ENCODE measurements around the gene ADAT1.

Gene ADAT1

DNA sequence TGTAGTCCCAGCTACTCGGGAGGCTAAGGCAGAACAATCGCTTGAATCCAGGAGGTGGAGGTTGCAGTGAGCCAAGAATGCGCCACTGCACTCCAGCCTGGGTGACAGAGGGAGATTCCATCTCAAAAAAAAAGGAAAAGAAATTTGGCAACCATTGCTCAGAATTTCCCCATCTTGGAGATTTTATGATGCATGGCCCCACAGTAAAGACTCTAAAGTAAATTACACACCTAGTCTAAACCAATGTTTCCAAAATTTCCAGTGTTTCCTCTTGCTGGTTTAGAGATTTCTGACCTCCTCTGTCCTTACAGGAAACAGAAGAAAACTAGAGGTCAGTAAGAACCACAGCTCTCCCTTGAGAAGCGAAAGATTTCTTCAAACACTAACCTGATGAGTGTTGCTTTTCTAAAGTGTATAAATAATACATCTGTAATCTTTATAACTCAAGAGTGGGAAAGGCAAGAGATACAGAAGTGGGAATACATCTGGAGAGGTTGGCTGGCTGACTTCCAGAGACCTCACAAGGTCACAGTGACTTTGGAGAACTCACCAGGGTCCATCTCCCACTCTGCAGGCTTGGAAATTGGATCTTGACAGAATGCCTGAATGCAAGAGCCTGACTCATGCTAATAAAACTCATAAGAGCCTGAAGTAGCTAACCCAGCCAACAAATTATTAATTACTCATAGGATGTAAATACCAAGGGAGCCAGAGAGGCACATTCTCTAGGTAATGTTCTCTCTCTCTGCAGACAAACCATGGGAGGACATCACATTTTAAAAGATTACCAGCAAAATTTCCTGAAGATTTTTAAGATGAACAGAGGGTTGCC, 8.8 kb downstream of the ADAT1 start:
- H3K36me3 ChIP-seq (ENCODE audit: insufficient read depth, low read length), result peaks cover 87% of the 10 kb centered on the region
- DNase-seq (no peak), ATAC-seq (ENCODE audit: insufficient read depth, low read depth) (no peak)
- no peaks in the 10 kb centered on the region for H3K9me3 ChIP-seq (ENCODE audit: insufficient read depth, low read length, severe bottlenecking)
- no peak overlapping the region for H3K4me3 ChIP-seq (ENCODE audit: low read depth in 1 of 2, low read length in 2 of 2)
- no peaks in the 10 kb centered on the region for H3K27me3 ChIP-seq (ENCODE audit: insufficient read depth, low read length, poor library complexity)
- TF ChIP-seq EZH2 (IDR thresholded peaks at IDR 0.05; ENCODE audit: borderline replicate concordance, low read depth, low read length, severe bottlenecking), result no peak
- TF ChIP-seq, protein P1, sequence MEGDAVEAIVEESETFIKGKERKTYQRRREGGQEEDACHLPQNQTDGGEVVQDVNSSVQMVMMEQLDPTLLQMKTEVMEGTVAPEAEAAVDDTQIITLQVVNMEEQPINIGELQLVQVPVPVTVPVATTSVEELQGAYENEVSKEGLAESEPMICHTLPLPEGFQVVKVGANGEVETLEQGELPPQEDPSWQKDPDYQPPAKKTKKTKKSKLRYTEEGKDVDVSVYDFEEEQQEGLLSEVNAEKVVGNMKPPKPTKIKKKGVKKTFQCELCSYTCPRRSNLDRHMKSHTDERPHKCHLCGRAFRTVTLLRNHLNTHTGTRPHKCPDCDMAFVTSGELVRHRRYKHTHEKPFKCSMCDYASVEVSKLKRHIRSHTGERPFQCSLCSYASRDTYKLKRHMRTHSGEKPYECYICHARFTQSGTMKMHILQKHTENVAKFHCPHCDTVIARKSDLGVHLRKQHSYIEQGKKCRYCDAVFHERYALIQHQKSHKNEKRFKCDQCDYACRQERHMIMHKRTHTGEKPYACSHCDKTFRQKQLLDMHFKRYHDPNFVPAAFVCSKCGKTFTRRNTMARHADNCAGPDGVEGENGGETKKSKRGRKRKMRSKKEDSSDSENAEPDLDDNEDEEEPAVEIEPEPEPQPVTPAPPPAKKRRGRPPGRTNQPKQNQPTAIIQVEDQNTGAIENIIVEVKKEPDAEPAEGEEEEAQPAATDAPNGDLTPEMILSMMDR (IDR thresholded peaks at IDR 0.05; ENCODE audit: borderline replicate concordance, extremely low read depth, low read length, poor library complexity, severe bottlenecking), result no peak
- no peaks in the 10 kb centered on the region; the same call in 1 of the 2 replicates for H3K4me1 ChIP-seq (ENCODE audit: insufficient read depth, low read length)
- no peak overlapping the region for H3K4me2 ChIP-seq (ENCODE audit: insufficient read depth, low read length)
- H2AFZ ChIP-seq (ENCODE audit: low read depth, low read length), result no peak overlapping the region
- no peak overlapping the region for H3K9ac ChIP-seq (ENCODE audit: low read depth, low read length)
- H3K79me2 ChIP-seq (ENCODE audit: insufficient read depth, low read length), result peaks cover 8% of the 10 kb centered on the region; the same call in 1 of the 2 replicates
- H3K27ac ChIP-seq (ENCODE audit: low read length), result no peak overlapping the region
- H4K20me1 ChIP-seq (ENCODE audit: insufficient read depth, low read length), result no peaks in the 10 kb centered on the region

DNA sequence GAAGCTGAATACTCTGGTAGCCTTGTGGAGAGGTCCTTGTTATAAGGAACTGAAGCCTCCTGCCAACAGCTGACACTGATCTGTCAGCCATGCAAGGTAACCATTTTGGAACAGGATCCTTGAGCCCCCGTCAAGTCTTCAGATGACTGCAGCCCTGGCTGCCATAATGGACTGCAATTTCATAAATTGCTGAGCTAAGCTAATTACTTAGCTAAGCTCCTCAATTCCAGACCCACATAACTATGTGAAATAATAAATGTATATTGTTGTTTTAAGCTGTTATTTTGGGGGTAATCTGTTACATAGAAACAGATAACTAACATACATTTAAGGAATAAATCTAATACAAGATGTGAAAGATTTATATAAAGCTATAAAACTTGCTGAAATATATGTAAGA, 16.6 kb downstream of the ADAT1 start:
- Histone ChIP-seq H3K36me3 (ENCODE audit: insufficient read depth, low read length) (peaks cover 87% of the 10 kb centered on the region), H3K4me2 (ENCODE audit: insufficient read depth, low read length) (no peak overlapping the region)
- ATAC-seq (ENCODE audit: insufficient read depth, low read depth), result no peak

DNA sequence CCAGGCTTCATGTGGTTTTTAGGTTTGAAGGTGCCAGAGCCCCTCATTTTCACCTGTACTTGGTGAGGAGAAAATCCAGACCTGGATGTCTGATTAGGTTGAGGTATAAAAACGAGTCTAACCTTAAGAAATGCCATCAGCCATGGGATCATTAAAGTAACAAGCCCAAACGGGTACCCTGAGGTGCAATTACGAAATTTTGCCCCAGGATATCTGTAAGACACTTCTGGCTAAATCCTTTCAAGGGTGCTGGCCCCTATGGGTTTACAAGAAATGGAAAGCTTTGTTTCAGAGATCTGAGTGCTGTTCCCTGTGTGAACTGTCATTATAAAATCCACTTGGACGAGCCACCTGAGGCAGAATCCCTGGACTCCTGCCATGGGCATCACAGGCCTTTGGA, 19.8 kb downstream of the ADAT1 start:
- H3K36me3 ChIP-seq (ENCODE audit: insufficient read depth, low read length), result peaks cover 82% of the 10 kb centered on the region

More for the DNA sequence above, 16.6 kb downstream of the ADAT1 start:
- TF ChIP-seq, protein P1 (IDR thresholded peaks at IDR 0.05; ENCODE audit: borderline replicate concordance, extremely low read depth, low read length, poor library complexity, severe bottlenecking), result no peak
- Histone ChIP-seq H3K9me3 (ENCODE audit: insufficient read depth, low read length, severe bottlenecking) (peaks cover 4% of the 10 kb centered on the region), H2AFZ (ENCODE audit: low read depth, low read length) (no peak overlapping the region), H4K20me1 (ENCODE audit: insufficient read depth, low read length) (no peaks in the 10 kb centered on the region), H3K27ac (ENCODE audit: low read length) (no peak overlapping the region), H3K79me2 (ENCODE audit: insufficient read depth, low read length) (0 out of 2 replicates have a peak, but pooled peaks cover 5% of the 10 kb centered on the region), H3K4me1 (ENCODE audit: insufficient read depth, low read length) (no peaks in the 10 kb centered on the region), H3K9ac (ENCODE audit: low read depth, low read length) (no peak overlapping the region), H3K27me3 (ENCODE audit: insufficient read depth, low read length, poor library complexity) (no peaks in the 10 kb centered on the region), H3K4me3 (ENCODE audit: low read depth in 1 of 2, low read length in 2 of 2) (no peak overlapping the region)
- DNase-seq, result no peak

More for the DNA sequence above, 19.8 kb downstream of the ADAT1 start:
- Histone ChIP-seq H3K79me2 (ENCODE audit: insufficient read depth, low read length) (no peaks in the 10 kb centered on the region), H4K20me1 (ENCODE audit: insufficient read depth, low read length) (no peaks in the 10 kb centered on the region), H3K4me1 (ENCODE audit: insufficient read depth, low read length) (no peaks in the 10 kb centered on the region), H3K27ac (ENCODE audit: low read length) (no peak overlapping the region), H3K27me3 (ENCODE audit: insufficient read depth, low read length, poor library complexity) (no peaks in the 10 kb centered on the region), H3K4me2 (ENCODE audit: insufficient read depth, low read length) (no peak overlapping the region), H3K4me3 (ENCODE audit: low read depth in 1 of 2, low read length in 2 of 2) (no peak overlapping the region), H3K9ac (ENCODE audit: low read depth, low read length) (no peak overlapping the region), H2AFZ (ENCODE audit: low read depth, low read length) (no peak overlapping the region), H3K9me3 (ENCODE audit: insufficient read depth, low read length, severe bottlenecking) (peaks cover 4% of the 10 kb centered on the region)
- TF ChIP-seq, protein P1 (IDR thresholded peaks at IDR 0.05; ENCODE audit: borderline replicate concordance, extremely low read depth, low read length, poor library complexity, severe bottlenecking), result no peak
- TF ChIP-seq EZH2 (IDR thresholded peaks at IDR 0.05; ENCODE audit: borderline replicate concordance, low read depth, low read length, severe bottlenecking), result no peak
- no peak for ATAC-seq (ENCODE audit: insufficient read depth, low read depth)
- DNase-seq, result no peak

Measured in DND-41 (cell line).